ENCODE measurements around the gene HDDC2. TPM values are rescaled to one million over a fixed set of nuclear protein-coding genes. Genes with fewer than 3 reads are reported as not detected.

HDDC2 gene
- total RNA-seq, 1 experiment from 2014 or later: 95.6 TPM

- TF ChIP-seq ATF3 (IDR thresholded peaks at IDR 0.05): no peak
- no peak for TF ChIP-seq EZH2 (IDR thresholded peaks at IDR 0.05)
- TF ChIP-seq TCF7L2 (IDR thresholded peaks at IDR 0.05; ENCODE audit: borderline replicate concordance, extremely low read depth, insufficient read depth, insufficient read length): no peak
Measured at GRCh38 chr6:125340175-125340835, 38.5 kb upstream of the HDDC2 start (continued).

GRCh38 chr6:125339653-125340052 lies 37.9 kb upstream of the HDDC2 start:
- Histone ChIP-seq H3K27ac (ENCODE audit: low read depth, low read length) (no peak overlapping the region), H4K20me1 (ENCODE audit: insufficient read depth) (no peaks in the 10 kb centered on the region), H3K4me2 (ENCODE audit: low read length) (no peak overlapping the region), H2AFZ (ENCODE audit: low read depth, low read length, poor library complexity, severe bottlenecking) (no peak overlapping the region), H3K9me3 (ENCODE audit: control insufficient read depth in 1 of 2, insufficient read depth in 1 of 2, low read depth in 1 of 2, low read length in 2 of 2) (0 out of 4 replicates have a peak, but pooled peaks cover 0 to under 1% of the 10 kb centered on the region in 2 experiments), H3K9me2 (ENCODE audit: insufficient read depth) (no peaks in the 10 kb centered on the region), H3K36me3 (ENCODE audit: control insufficient read depth in 1 of 2, insufficient read depth in 2 of 2, low read length in 2 of 2) (no peaks in the 10 kb centered on the region), H3K4me3 (replicated peaks in 1 of 2; ENCODE audit: low read depth in 1 of 2, low read length in 2 of 2) (no peak overlapping the region), H3K27me3 (ENCODE audit: insufficient read depth, low read length) (peaks cover 36% of the 10 kb centered on the region), H3K4me1 (ENCODE audit: control insufficient read depth in 1 of 2, insufficient read depth in 2 of 2, low read length in 2 of 2) (no peaks in the 10 kb centered on the region), H3K9ac (ENCODE audit: low read length) (no peak overlapping the region), H3K79me2 (ENCODE audit: insufficient read depth, low read length) (no peaks in the 10 kb centered on the region)
- intact Hi-C loops (cut with micrococcal nuclease): no loop called here
- ATAC-seq (no peak), DNase-seq (ENCODE audit: low read depth, low spot score) (no peak)
- ChIA-PET RAD21 (ENCODE audit: low non-redundant PET in 1 of 2, low total read pairs in 2 of 2, uncharacterized antibody in 2 of 2, unreplicated experiment in 2 of 2) (no interaction called here), CTCF (no interaction called here), POLR2A (no interaction called here)
- TF ChIP-seq, protein P1, sequence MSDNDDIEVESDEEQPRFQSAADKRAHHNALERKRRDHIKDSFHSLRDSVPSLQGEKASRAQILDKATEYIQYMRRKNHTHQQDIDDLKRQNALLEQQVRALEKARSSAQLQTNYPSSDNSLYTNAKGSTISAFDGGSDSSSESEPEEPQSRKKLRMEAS (IDR thresholded peaks at IDR 0.05): no peak
- TF ChIP-seq ELF1 (IDR thresholded peaks at IDR 0.05; ENCODE audit: borderline replicate concordance, low read depth): no peak
- TF ChIP-seq SIN3A (IDR thresholded peaks at IDR 0.05; ENCODE audit: low read depth): no peak
- no peak for TF ChIP-seq SP1 (IDR thresholded peaks at IDR 0.05; ENCODE audit: low read depth)
- TF ChIP-seq POLR2AphosphoS5 (IDR thresholded peaks at IDR 0.05; ENCODE audit: low read depth, low read length): no peak
- TF ChIP-seq, protein P2, sequence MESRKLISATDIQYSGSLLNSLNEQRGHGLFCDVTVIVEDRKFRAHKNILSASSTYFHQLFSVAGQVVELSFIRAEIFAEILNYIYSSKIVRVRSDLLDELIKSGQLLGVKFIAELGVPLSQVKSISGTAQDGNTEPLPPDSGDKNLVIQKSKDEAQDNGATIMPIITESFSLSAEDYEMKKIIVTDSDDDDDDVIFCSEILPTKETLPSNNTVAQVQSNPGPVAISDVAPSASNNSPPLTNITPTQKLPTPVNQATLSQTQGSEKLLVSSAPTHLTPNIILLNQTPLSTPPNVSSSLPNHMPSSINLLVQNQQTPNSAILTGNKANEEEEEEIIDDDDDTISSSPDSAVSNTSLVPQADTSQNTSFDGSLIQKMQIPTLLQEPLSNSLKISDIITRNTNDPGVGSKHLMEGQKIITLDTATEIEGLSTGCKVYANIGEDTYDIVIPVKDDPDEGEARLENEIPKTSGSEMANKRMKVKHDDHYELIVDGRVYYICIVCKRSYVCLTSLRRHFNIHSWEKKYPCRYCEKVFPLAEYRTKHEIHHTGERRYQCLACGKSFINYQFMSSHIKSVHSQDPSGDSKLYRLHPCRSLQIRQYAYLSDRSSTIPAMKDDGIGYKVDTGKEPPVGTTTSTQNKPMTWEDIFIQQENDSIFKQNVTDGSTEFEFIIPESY (IDR thresholded peaks at IDR 0.05; ENCODE audit: extremely low read depth, insufficient replicate concordance, low read length): no peak
- no peak for TF ChIP-seq YY1 (IDR thresholded peaks at IDR 0.05; ENCODE audit: extremely low read depth, insufficient replicate concordance, low read depth, low read length)
- no peak for TF ChIP-seq EZH2phosphoT487 (IDR thresholded peaks at IDR 0.05; ENCODE audit: borderline replicate concordance)
- no peak for TF ChIP-seq CEBPB (IDR thresholded peaks at IDR 0.05; ENCODE audit: low read depth)
- TF ChIP-seq TCF7L2 (IDR thresholded peaks at IDR 0.05; ENCODE audit: borderline replicate concordance, extremely low read depth, insufficient read depth, insufficient read length): no peak
- TF ChIP-seq FOSL1 (IDR thresholded peaks at IDR 0.05; ENCODE audit: low read depth): no peak
- no peak for TF ChIP-seq ATF3 (IDR thresholded peaks at IDR 0.05)
- no TSS peak for BruUV-seq (replicated peaks)

All from HCT116 (cell line).